ENCODE data around the gene CLCN6.

DNA sequence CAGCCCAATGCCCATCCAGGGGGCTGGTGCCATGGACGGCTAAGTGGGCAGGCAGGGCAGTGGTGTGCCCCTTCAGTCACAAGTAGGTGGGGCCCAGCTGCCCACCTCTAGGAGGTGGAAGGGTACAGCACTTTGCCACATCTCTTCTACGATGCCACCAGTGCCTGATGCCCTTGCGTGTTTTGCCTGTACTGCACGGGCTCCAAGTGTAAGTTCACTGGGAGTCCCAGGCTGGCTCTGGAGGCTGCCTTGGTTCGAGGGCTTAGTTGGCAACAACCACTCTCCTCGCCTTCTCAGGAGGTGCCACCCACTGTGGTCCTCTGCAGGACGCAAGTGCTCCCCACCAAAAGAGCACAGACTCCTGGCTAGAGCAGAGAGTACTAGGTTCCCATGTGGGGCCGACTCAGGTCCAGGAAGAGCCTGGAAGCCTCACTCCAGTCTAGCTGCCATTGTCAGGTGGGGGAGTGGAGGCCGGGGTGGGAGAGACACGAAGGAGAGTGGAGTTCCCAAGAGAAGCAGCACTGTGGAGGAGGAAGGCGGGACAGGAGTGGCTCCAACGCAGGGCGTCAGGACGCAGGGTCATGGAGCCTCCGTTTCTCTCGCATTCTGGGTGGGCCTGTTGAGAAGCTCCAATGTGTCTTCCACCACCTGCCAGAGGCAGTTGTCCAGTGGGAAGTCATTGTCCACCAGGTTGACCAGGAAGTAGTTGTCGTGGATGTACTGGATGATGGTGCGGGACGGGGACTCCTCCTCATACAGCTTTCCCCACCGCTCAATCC is 15.7 kb upstream of the CLCN6 start:
- no peak for TF ChIP-seq CTCF (IDR thresholded peaks at IDR 0.05)
- TF ChIP-seq POLR2AphosphoS5 (IDR thresholded peaks at IDR 0.05): no peak
- no peak for TF ChIP-seq POLR2A (IDR thresholded peaks at IDR 0.05)
